ENCODE results near the gene PPP2R2D.

PPP2R2D gene

GRCh38 chr10:131979336-131979735 is 78.5 kb downstream of the PPP2R2D start:
- no peak for DNase-seq (ENCODE audit: extremely low spot score)
- TF ChIP-seq LEF1 (IDR thresholded peaks at IDR 0.05; ENCODE audit: borderline replicate concordance), result no peak
- ChIA-PET CTCF (no interaction called here), POLR2A (no interaction called here)

- DNase-seq (ENCODE audit: extremely low spot score), result no peak
- TF ChIP-seq SP1 (IDR thresholded peaks at IDR 0.05), result no peak
- no peak for TF ChIP-seq ELF4 (IDR thresholded peaks at IDR 0.05)
- no peak for TF ChIP-seq L3MBTL2 (conservative IDR thresholded peaks at IDR 0.05)
- no peak for TF ChIP-seq ARNT (IDR thresholded peaks at IDR 0.05)
- no peak for TF ChIP-seq FOXA1 (IDR thresholded peaks at IDR 0.05)
- TF ChIP-seq PKNOX1 (IDR thresholded peaks at IDR 0.05), result no peak
- ChIA-PET POLR2A (no interaction called here), CTCF (no interaction called here)
Observed at GRCh38 chr10:131979821-131980270, 79.0 kb downstream of the PPP2R2D start.

GRCh38 chr10:131980321-131980720 is 79.5 kb downstream of the PPP2R2D start:
- DNase-seq (ENCODE audit: extremely low spot score), result no peak
- TF ChIP-seq ZNF384 (IDR thresholded peaks at IDR 0.05) (peak; percentile 16; the same call in 1 of the 2 replicates), ELF4 (IDR thresholded peaks at IDR 0.05) (no peak)
- POLR2A ChIA-PET, result no interaction called here
- CTCF ChIA-PET, result interaction anchor here (1.8 kb wide), 1 partner anchor 42 kb away, joined by 7 read pairs; no protein-coding TSS in a partner anchor

GRCh38 chr10:131980761-131981428 is 80.1 kb downstream of the PPP2R2D start:
- TF ChIP-seq ELF4 (IDR thresholded peaks at IDR 0.05) (no peak), SUZ12 (IDR thresholded peaks at IDR 0.05) (no peak), FOXK2 (IDR thresholded peaks at IDR 0.05) (no peak), ARNT (IDR thresholded peaks at IDR 0.05) (no peak), TARDBP (IDR thresholded peaks at IDR 0.05) (no peak)
- POLR2A ChIA-PET, result interaction anchor here (1.0 kb wide), 1 partner anchor 76 kb away, joined by 3 read pairs; no protein-coding TSS in a partner anchor
- DNase-seq (ENCODE audit: extremely low spot score), result no peak
- CTCF ChIA-PET, result interaction anchor here (1.8 kb wide), 1 partner anchor 42 kb away, joined by 7 read pairs; no protein-coding TSS in a partner anchor

- POLR2A ChIA-PET, result interaction anchor here (1.0 kb wide), 2 partner anchors 16 to 76 kb away, joined by 3 read pairs; no protein-coding TSS in a partner anchor
- TF ChIP-seq BHLHE40 (IDR thresholded peaks at IDR 0.05; ENCODE audit: borderline replicate concordance) (no peak), ZNF384 (IDR thresholded peaks at IDR 0.05) (no peak), L3MBTL2 (conservative IDR thresholded peaks at IDR 0.05) (peak; percentile 36; the same call in 1 of the 2 replicates), HDGF (IDR thresholded peaks at IDR 0.05; ENCODE audit: borderline replicate concordance) (no peak), LEF1 (IDR thresholded peaks at IDR 0.05; ENCODE audit: borderline replicate concordance) (0 out of 2 replicates have a peak, but pooled peaks have one; percentile 26), NFRKB (IDR thresholded peaks at IDR 0.05) (no peak), FOXM1 (IDR thresholded peaks at IDR 0.05; ENCODE audit: borderline replicate concordance) (0 out of 2 replicates have a peak, but pooled peaks have one; percentile 8), CTBP1 (IDR thresholded peaks at IDR 0.05; ENCODE audit: borderline replicate concordance) (no peak), SP1 (IDR thresholded peaks at IDR 0.05) (no peak), FOXA1 (IDR thresholded peaks at IDR 0.05) (no peak), FOXK2 (IDR thresholded peaks at IDR 0.05) (no peak)
- CTCF ChIA-PET, result interaction anchor here (1.8 kb wide), 1 partner anchor 41 kb away, joined by 7 read pairs; no protein-coding TSS in a partner anchor
- DNase-seq (ENCODE audit: extremely low spot score), result peak; percentile 100
Observed at GRCh38 chr10:131981429-131982184, 80.8 kb downstream of the PPP2R2D start, which contains the start of gene BNIP3. Gene BNIP3, minus strand, starts transcription at chr10:131981923. Its CDS starts 117 bp downstream, at chr10:131981806.

- peak; percentile 38 for DNase-seq (ENCODE audit: extremely low spot score)
- POLR2A ChIA-PET, result interaction anchor here (1.0 kb wide), 1 partner anchor 16 kb away, joined by 3 read pairs; no protein-coding TSS in a partner anchor
Observed at GRCh38 chr10:131982185-131982756, 81.5 kb downstream of the PPP2R2D start.

GRCh38 chr10:131982796-131983195 is 82.0 kb downstream of the PPP2R2D start:
- ChIA-PET POLR2A (interaction anchor here (1.0 kb wide), 1 partner anchor 15 kb away, joined by 3 read pairs; no protein-coding TSS in a partner anchor), CTCF (no interaction called here)
- no peak for DNase-seq (ENCODE audit: extremely low spot score)
- no peak for TF ChIP-seq FOXK2 (IDR thresholded peaks at IDR 0.05)
- no peak for TF ChIP-seq ZNF384 (IDR thresholded peaks at IDR 0.05)
- TF ChIP-seq PKNOX1 (IDR thresholded peaks at IDR 0.05), result no peak
- TF ChIP-seq SP1 (IDR thresholded peaks at IDR 0.05), result no peak
- TF ChIP-seq FOXA1 (IDR thresholded peaks at IDR 0.05), result no peak
- TF ChIP-seq BHLHE40 (IDR thresholded peaks at IDR 0.05; ENCODE audit: borderline replicate concordance), result no peak
- no peak for TF ChIP-seq SUZ12 (IDR thresholded peaks at IDR 0.05)
- no peak for TF ChIP-seq LEF1 (IDR thresholded peaks at IDR 0.05; ENCODE audit: borderline replicate concordance)
- no peak for TF ChIP-seq ELF4 (IDR thresholded peaks at IDR 0.05)
- no peak for TF ChIP-seq TARDBP (IDR thresholded peaks at IDR 0.05)
- no peak for TF ChIP-seq HDGF (IDR thresholded peaks at IDR 0.05; ENCODE audit: borderline replicate concordance)
- no peak for TF ChIP-seq ARNT (IDR thresholded peaks at IDR 0.05)
- TF ChIP-seq L3MBTL2 (conservative IDR thresholded peaks at IDR 0.05), result no peak; the same call in 1 of the 2 replicates
- TF ChIP-seq CTBP1 (IDR thresholded peaks at IDR 0.05; ENCODE audit: borderline replicate concordance), result no peak
- TF ChIP-seq NFRKB (IDR thresholded peaks at IDR 0.05), result no peak
- no peak for TF ChIP-seq FOXM1 (IDR thresholded peaks at IDR 0.05; ENCODE audit: borderline replicate concordance)

More at GRCh38 chr10:131982185-131982756, 81.5 kb downstream of the PPP2R2D start:
- TF ChIP-seq LEF1 (IDR thresholded peaks at IDR 0.05; ENCODE audit: borderline replicate concordance) (0 out of 2 replicates have a peak, but pooled peaks have one; percentile 1), SUZ12 (IDR thresholded peaks at IDR 0.05) (no peak)
- CTCF ChIA-PET, result interaction anchor here (1.8 kb wide), 1 partner anchor 41 kb away, joined by 7 read pairs; no protein-coding TSS in a partner anchor
